Neural cell (in vitro differentiated cells): ENCODE data around the gene UCN2.

ENCODE experiments used
- EZH2 ChIP-seq: fragments of 200-600, 300-800 bp; shearing (Covaris generic), sonication (generic); IDR thresholded peaks from 2 replicates; pipeline ENCODE4 v1.6.1; 2014; ENCODE audit warnings: antibody characterized with exemption, low read length, borderline replicate concordance, mild to moderate bottlenecking; ENCODE audit not compliant: insufficient read depth, poor library complexity, severe bottlenecking
- POLR2AphosphoS5 ChIP-seq: IDR thresholded peaks from 2 replicates; pipeline ENCODE4 v1.6.1; 2012
- RAD21 ChIP-seq: fragments of 450-650 bp; conservative IDR thresholded peaks from 2 replicates; pipeline ENCODE4 v1.6.1; 2014; ENCODE audit warnings: antibody characterized with exemption, mild to moderate bottlenecking, moderate library complexity
- TAF1 ChIP-seq: IDR thresholded peaks from 2 replicates; pipeline ENCODE4 v1.6.1; 2012; ENCODE audit warnings: low read depth
- TF ChIP-seq, protein P1 (sequence below): fragments of 450-650 bp; IDR thresholded peaks from 2 replicates; pipeline ENCODE4 v1.5.1; 2014; ENCODE audit warnings: antibody characterized with exemption, mild to moderate bottlenecking, moderate library complexity; ENCODE audit not compliant: poor library complexity, severe bottlenecking

DNA sequence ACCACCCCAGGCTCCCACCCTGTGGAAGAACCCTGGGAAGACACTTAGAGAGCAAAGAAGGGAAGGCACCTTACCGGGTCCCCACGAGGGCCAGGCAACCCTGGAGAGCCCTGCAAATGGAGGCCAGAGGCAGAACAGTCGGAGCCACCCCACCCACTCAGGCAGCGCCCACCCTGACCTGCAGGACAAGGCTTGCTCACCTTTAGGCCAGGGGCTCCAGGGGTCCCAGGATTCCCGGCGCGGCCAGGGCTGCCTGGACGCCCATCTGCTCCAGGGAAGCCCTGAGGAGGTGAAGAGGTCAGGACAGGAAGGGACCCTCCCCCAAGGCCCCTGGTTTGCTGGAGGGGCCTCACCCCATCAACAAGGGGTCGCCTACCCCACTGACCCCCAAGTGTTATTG lies 21.3 kb upstream of the UCN2 start:
- TF ChIP-seq, protein P1, sequence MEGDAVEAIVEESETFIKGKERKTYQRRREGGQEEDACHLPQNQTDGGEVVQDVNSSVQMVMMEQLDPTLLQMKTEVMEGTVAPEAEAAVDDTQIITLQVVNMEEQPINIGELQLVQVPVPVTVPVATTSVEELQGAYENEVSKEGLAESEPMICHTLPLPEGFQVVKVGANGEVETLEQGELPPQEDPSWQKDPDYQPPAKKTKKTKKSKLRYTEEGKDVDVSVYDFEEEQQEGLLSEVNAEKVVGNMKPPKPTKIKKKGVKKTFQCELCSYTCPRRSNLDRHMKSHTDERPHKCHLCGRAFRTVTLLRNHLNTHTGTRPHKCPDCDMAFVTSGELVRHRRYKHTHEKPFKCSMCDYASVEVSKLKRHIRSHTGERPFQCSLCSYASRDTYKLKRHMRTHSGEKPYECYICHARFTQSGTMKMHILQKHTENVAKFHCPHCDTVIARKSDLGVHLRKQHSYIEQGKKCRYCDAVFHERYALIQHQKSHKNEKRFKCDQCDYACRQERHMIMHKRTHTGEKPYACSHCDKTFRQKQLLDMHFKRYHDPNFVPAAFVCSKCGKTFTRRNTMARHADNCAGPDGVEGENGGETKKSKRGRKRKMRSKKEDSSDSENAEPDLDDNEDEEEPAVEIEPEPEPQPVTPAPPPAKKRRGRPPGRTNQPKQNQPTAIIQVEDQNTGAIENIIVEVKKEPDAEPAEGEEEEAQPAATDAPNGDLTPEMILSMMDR: no peak
- TF ChIP-seq EZH2 (no peak), RAD21 (no peak), TAF1 (no peak), POLR2AphosphoS5 (no peak)
